Stimulated activated CD8-positive, alpha-beta memory T cell treated with anti-CD3 and anti-CD28 coated beads, Interleukin-2, amount 100 ng/mL, for 1 hour (primary cell): Measurements from ENCODE around the gene DAZAP2.

Experiments used
- DNase-seq, 2 donors: peaks; one replicate each; pipeline ENCODE4 v3.0.0-alpha.2; 2020; ENCODE audit warnings: low read depth in 2 of 2

The DAZAP2 gene

GRCh38 chr12:51238510-51239334 is at the start of gene DAZAP2:
DAZAP2 (plus strand) TSS chr12:51238826; CDS start chr12:51238908, 82 bp downstream.
- peak; percentile 89 to 92 for DNase-seq

GRCh38 chr12:51189790-51190355 is 48.8 kb upstream of the DAZAP2 start:
- DNase-seq: no peak

GRCh38 chr12:51190820-51191219 is 47.8 kb upstream of the DAZAP2 start:
- DNase-seq: no peak

- DNase-seq: no peak
These were observed 46.9 kb upstream of the DAZAP2 start for GRCh38 chr12:51191516-51192283.

- DNase-seq: no peak
These were observed 46.3 kb upstream of the DAZAP2 start for GRCh38 chr12:51192284-51192671.

GRCh38 chr12:51195841-51196240 is 42.8 kb upstream of the DAZAP2 start:
- DNase-seq: no peak

DNA sequence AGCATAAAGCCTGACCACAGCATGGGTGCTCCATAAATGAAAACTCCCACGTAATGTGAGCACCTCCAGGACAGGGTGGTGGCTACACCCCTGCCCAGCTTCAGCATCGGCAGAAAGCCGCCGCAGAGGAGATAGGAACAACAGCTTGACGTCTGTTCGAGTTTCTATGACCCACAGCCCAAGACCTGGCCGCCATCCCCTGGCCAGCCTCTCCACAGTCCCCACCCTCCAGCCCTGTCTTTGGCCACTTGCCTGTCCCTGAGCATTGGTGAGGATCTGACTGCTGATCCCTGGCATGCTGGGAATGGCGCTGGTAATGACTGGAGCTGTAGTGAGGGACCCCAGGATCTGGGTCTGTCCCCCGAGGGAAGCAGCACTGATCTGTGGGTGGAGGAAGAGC is 42.1 kb upstream of the DAZAP2 start:
- DNase-seq: no peak

DNA sequence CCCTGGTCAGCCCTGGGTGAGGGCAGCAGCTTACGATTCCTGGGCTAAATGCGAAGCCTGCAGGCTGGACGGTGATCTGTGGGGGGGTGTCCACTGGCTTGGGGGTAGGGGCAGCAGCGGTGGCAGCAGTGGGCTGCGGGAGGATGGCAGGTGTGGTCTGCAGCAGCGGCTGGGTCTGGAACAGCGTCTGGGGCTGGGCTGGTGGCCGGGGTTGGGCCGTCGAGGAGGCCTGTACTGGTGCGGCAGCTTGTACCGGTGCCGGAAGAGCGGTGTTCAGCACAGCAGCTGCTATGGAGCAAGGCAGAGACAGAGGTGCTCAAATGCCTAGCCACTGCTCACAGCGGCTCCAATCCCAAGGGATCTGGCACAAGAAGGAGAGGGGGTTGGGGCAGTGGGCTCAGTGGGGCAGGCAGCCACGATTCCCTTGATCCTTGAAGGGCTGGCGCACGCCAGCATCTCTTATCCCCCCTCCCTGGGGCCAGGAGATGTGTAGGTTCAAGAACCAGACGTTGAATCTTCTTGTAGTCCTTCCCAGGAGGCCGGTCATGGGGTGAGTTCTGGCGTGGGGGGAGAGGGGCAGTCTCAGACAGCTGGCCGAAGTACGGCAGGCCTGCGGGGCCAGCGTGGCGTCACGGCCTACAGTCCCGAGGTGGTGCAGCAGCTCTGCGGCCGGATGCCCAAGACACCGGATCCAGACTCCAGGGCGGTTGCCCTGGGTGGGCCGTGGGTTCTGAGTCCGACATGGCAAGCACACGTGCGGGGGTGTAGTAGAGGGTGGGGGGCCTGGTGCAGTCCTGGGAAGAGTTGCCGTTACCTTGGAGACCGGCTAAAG is 40.7 kb upstream of the DAZAP2 start:
- no peak for DNase-seq

DNA sequence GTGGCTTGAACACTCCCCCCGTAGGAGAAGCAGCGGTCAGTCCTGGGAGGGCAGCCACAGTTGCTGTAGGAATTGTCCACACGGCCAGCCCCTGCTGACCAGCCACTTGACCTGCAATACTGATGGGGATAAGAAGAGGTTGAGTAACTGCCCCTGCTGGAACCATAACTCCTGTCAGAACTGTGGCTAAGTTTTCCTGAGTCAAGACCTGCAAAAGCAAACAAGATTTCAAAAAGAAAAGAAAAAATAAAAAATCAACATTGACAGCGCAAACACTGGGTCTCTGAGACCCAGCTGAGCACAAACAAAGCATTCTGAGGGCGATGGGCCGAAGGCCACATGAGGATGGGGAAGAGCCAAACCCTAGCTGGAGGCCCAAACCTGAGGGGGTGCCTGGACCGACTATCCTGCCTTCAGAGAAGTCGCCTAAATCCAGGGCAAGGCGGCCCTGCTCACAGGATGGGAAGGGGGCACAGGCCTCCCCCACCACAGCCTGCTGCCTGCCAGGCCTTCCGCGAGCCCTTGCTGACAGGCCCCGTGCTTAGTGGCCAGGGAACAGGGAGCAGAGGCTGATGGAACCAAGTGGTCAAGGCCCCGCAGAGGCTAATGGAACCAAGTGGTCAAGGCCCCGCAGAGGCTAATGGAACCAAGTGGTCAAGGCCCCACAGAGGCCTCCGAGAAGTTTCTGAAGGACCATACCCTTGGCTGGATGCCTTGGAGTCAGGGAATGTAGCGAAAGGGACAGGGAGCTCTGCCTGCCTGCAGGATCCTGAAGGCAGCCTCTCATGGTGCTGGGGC is 39.9 kb upstream of the DAZAP2 start:
- no peak for DNase-seq

DNA sequence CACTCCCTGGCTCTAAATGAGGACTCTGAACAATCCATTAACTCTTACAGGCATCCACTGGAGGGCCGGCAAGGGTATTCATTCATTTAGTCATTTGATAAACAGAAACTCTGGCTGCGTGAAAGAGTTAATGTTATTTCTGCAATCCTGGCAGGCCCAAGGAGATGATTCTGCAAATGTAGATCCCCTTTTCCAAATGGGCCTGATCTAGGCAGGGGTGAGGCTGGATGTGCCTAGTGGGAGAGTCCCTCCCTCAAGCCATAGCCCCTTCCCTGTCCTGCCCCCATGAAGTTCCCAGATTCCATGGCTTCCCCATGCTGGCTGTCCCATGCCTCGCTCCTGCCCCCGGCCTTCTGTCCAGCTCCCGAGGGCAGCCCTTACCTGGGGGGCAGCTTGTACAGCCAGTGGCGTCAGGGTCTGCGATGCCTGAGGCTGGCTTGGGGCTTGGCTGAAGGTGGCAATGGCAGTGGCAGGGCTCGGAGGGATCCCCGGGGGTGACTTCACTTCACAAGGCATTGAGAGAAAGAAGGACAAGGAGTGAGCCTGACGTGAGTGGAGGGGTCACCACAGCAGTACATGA is 39.2 kb upstream of the DAZAP2 start:
- no peak for DNase-seq

DNA sequence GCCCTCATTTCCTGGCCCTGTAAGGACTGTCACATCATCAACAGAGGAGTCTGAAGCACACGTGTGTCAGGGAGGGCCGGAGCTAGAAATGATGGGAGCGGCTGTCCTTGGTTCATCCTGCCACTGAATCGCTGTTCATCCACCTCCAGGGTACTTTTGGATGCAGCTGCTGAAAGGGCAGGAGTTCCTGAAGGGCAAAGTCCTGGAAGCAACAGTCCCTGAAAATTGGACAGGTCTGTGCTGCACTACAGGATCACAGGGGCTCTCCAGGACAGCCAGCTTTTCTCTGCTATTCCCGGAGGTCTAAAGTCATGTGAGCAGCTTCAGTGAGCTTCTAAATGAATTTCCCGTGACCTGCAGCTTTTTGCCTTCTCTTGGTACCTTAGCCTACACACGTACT is 38.5 kb upstream of the DAZAP2 start:
- no peak for DNase-seq

GRCh38 chr12:51200806-51201205 is 37.8 kb upstream of the DAZAP2 start:
- no peak for DNase-seq

DNA sequence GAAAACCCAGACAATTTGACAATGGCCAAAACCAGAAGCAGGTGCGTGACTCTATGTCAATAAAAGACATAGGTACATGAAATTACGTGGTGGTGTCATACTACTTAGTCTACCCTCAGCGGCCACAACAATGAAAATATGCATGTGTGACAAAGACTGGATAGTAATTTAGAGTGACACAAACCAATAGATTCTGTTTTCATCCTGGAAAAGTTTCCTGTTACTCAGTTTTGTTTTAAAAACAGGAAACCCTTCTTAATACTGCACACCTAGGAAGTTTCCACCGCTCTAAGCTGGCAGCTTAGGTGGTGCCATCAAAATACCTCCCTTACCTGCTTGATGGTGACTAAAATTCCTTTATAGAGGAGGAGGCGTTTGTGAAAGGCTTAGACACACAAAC is 35.9 kb upstream of the DAZAP2 start:
- no peak for DNase-seq

GRCh38 chr12:51205350-51205749 is 33.3 kb upstream of the DAZAP2 start:
- DNase-seq: no peak

DNA sequence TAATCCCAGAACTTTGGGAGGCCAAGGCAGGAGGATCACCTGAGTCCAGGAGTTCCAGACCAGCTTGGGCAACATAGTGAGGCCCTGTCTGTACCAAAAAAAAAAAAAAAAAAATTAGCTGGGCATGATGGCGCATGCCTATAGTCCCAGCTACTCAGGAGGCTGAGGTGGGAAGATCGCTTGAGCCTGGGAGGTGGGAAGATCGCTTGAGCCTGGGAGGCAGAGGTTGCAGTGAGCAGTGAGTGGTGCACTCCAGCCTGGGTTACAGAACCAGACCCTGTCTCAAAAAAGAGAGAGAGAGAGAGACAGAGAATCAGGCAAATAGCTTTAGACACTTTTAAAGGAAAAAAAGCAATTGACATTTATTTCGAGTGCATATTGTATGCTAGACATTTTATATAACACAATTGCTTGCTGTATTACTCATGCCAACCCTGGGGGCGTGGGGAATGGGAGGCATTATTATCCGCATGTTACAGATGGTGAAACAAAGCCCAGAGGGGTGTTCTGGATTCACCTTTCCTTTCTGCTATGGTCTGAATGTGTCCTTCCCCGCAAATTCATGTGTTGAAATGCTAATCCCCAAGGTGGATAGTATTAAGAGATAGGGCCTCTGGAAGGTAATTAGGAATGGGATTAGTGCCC is 30.5 kb upstream of the DAZAP2 start:
- no peak for DNase-seq

DNA sequence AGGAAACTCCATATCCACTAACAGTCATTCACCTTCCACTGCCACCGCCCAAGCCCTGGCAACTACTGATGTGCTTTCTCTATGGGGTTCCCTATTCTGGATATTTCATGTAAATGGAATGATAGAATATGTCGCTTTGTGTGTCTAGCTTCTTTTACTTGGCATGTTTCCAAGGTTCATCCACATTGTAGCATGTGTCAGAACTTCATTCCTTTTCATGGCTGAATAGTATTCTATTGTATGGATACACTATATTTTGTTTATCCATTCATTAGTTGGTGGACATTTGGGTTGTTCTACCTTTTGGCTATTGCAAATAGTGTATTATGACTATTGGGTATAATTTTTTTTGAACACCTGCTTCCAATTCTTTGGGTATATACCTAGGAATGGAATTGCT is 29.4 kb upstream of the DAZAP2 start:
- no peak for DNase-seq

DNA sequence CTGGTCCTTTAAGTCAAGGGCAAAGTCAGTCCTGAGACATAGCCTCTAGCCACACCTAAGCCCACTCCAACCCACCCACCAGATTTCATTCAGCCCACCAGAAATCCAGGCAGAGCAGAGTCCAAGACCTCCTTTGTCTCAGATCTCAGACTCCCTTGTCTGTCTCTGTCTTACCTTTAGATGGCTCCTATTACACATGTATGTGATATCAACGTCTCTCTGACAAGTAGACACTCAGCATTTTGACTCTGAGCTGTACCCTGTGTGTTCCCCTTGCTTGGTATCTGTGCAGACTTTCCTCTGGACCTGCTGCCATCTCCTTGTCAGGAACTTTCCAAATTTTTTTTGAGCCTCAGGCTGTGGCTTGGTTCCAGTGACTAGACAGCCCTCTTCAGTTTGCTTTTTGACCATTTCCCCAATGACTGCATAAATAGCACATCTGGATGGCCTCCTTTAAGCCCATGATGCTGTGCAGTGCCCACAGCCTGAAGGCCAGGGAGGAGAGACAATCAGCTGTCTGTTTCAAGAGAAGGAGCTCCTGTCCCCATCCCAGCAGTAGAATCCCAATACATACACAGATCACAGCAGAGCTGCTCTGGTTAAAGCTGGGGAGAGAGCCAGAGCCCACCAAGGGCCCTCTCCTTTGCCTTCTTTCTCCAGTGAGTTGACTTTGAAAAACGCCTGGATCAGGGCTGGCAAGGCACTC is 27.8 kb upstream of the DAZAP2 start:
- no peak for DNase-seq

DNA sequence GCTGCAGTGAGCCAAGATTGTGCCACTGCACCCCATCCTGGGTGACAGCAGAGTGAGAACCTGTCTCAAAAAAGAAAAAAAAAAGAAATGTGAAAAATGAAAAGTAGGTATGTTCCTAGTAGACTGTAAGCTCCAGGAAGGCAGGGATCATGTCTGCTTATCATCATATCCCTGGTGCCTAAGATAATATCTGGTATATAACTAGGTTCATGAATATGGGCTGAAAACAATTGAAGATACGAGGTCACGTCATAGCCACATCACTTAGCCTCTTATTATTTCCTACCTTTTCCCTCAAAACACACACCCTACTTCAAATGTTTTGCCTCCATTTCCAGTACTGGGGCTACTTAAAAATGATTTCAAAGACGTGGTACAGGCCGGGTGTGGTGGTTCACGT is 23.7 kb upstream of the DAZAP2 start:
- DNase-seq: no peak

DNA sequence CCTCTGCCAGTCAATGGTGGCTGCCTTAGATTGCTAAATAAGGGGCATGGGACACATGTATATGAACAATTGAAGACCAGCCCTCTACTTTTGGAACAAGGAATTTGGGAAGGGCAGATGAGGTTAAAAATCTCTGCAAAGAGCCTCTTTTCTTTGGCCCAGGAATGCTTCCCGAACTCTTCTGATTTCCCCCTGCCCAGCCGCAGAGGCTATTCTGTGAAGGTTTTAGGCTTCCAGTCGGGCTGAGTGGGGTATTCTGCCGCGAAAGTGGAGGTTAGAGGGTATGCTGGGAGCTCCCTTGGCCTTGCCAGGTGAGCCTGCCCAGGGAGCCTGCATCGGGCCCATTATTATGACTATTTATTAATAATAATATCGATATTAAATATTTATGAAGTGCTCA is 22.0 kb upstream of the DAZAP2 start:
- DNase-seq: no peak
